ENCODE results near the gene DBP.

DBP gene

GRCh38 chr19:48628486-48629296 lies 8.5 kb downstream of the DBP start:
- DNase-seq (ENCODE audit: low read depth in 1 of 2, low spot score in 1 of 2), result no peak

GRCh38 chr19:48627865-48628314 lies 9.3 kb downstream of the DBP start:
- DNase-seq (ENCODE audit: low read depth in 1 of 2, low spot score in 1 of 2), result no peak

- DNase-seq (ENCODE audit: low read depth in 1 of 2, low spot score in 1 of 2), result no peak
Observed at GRCh38 chr19:48627201-48627864, 9.8 kb downstream of the DBP start.

GRCh38 chr19:48625891-48626327 lies 11.3 kb downstream of the DBP start:
- no peak for DNase-seq (ENCODE audit: low read depth in 1 of 2, low spot score in 1 of 2)

- no peak for DNase-seq (ENCODE audit: low read depth in 1 of 2, low spot score in 1 of 2)
Observed at GRCh38 chr19:48624791-48625723, 12.1 kb downstream of the DBP start.

- peak; percentile 93 to 96 for DNase-seq (ENCODE audit: low read depth in 1 of 2, low spot score in 1 of 2)
Observed at GRCh38 chr19:48624067-48624594, 13.0 kb downstream of the DBP start.

- DNase-seq (ENCODE audit: low read depth in 1 of 2, low spot score in 1 of 2), result no peak
Observed at GRCh38 chr19:48623556-48624066, 13.6 kb downstream of the DBP start.

- no peak for DNase-seq (ENCODE audit: low read depth in 1 of 2, low spot score in 1 of 2)
Observed at GRCh38 chr19:48619692-48620585, 17.2 kb downstream of the DBP start.

- peak; percentile 92 to 93 for DNase-seq (ENCODE audit: low read depth in 1 of 2, low spot score in 1 of 2)
Observed at GRCh38 chr19:48618916-48619691, 18.1 kb downstream of the DBP start, which contains the start of the genes RPL18 and SPHK2. Gene RPL18, minus strand, starts transcription at chr19:48619178. Its CDS starts 35 bp downstream, at chr19:48619143. Gene SPHK2, plus strand, starts transcription at chr19:48619506. Its CDS starts 1,009 bp downstream, at chr19:48620515.

GRCh38 chr19:48618278-48618915 lies 18.8 kb downstream of the DBP start:
- DNase-seq (ENCODE audit: low read depth in 1 of 2, low spot score in 1 of 2), result no peak

- DNase-seq (ENCODE audit: low read depth in 1 of 2, low spot score in 1 of 2), result no peak
Observed at GRCh38 chr19:48617146-48617937, 19.8 kb downstream of the DBP start.

- DNase-seq (ENCODE audit: low read depth in 1 of 2, low spot score in 1 of 2), result no peak
Observed at GRCh38 chr19:48616491-48617056, 20.6 kb downstream of the DBP start.

- DNase-seq (ENCODE audit: low read depth in 1 of 2, low spot score in 1 of 2), result no peak
Observed at GRCh38 chr19:48616041-48616436, 21.1 kb downstream of the DBP start.

GRCh38 chr19:48615231-48616040 lies 21.7 kb downstream of the DBP start:
- DNase-seq (ENCODE audit: low read depth in 1 of 2, low spot score in 1 of 2), result no peak

- no peak for DNase-seq (ENCODE audit: low read depth in 1 of 2, low spot score in 1 of 2)
Observed at GRCh38 chr19:48614436-48615230, 22.5 kb downstream of the DBP start, which contains the start of gene FAM83E. Gene FAM83E, minus strand, starts transcription at chr19:48615076. Its CDS starts 1,704 bp downstream, at chr19:48613372.
